ENCODE results near the gene MEF2B.

GRCh38 chr19:19157808-19158207 is 12.3 kb downstream of the MEF2B start:
- TF ChIP-seq, protein P1, sequence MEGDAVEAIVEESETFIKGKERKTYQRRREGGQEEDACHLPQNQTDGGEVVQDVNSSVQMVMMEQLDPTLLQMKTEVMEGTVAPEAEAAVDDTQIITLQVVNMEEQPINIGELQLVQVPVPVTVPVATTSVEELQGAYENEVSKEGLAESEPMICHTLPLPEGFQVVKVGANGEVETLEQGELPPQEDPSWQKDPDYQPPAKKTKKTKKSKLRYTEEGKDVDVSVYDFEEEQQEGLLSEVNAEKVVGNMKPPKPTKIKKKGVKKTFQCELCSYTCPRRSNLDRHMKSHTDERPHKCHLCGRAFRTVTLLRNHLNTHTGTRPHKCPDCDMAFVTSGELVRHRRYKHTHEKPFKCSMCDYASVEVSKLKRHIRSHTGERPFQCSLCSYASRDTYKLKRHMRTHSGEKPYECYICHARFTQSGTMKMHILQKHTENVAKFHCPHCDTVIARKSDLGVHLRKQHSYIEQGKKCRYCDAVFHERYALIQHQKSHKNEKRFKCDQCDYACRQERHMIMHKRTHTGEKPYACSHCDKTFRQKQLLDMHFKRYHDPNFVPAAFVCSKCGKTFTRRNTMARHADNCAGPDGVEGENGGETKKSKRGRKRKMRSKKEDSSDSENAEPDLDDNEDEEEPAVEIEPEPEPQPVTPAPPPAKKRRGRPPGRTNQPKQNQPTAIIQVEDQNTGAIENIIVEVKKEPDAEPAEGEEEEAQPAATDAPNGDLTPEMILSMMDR (IDR thresholded peaks at IDR 0.05; ENCODE audit: low read length) = no peak
- TF ChIP-seq EZH2 (IDR thresholded peaks at IDR 0.05; ENCODE audit: borderline replicate concordance, low read length) = no peak

All from OCI-LY1 (cell line).